ENCODE results near the gene BAHCC1.

BAHCC1 gene

GRCh38 chr17:81494626-81495377 is 99.5 kb downstream of the BAHCC1 start:
- H3K27me3 ChIP-seq (ENCODE audit: insufficient read depth, low read length) = peaks cover 29% of the 10 kb centered on the region
- no peak overlapping the region for H3K27ac ChIP-seq (ENCODE audit: low read length)
- H3K4me1 ChIP-seq (ENCODE audit: insufficient read depth, low read length) = peaks cover 10% of the 10 kb centered on the region; the same call in 1 of the 2 replicates
- H3K4me3 ChIP-seq (ENCODE audit: low read length) = no peak overlapping the region
- no peaks in the 10 kb centered on the region for H3K36me3 ChIP-seq (ENCODE audit: insufficient read depth, low read depth, low read length)
- no peak overlapping the region for H3K9ac ChIP-seq (ENCODE audit: low read depth, low read length)
- H3K9me3 ChIP-seq (ENCODE audit: insufficient read depth, low read depth, low read length) = no peaks in the 10 kb centered on the region

GRCh38 chr17:81498953-81499600 is 103.8 kb downstream of the BAHCC1 start:
- Histone ChIP-seq H3K27ac (ENCODE audit: low read length) (no peak overlapping the region), H3K9ac (ENCODE audit: low read depth, low read length) (no peak overlapping the region), H3K9me3 (ENCODE audit: insufficient read depth, low read depth, low read length) (no peaks in the 10 kb centered on the region), H3K4me3 (ENCODE audit: low read length) (no peak overlapping the region), H3K27me3 (ENCODE audit: insufficient read depth, low read length) (no peaks in the 10 kb centered on the region), H3K4me1 (ENCODE audit: insufficient read depth, low read length) (0 out of 2 replicates have a peak, but pooled peaks cover 2% of the 10 kb centered on the region), H3K36me3 (ENCODE audit: insufficient read depth, low read depth, low read length) (no peaks in the 10 kb centered on the region)

GRCh38 chr17:81499601-81499970 is 104.3 kb downstream of the BAHCC1 start:
- no peak overlapping the region for H3K27ac ChIP-seq (ENCODE audit: low read length)
- H3K4me3 ChIP-seq (ENCODE audit: low read length) = no peak overlapping the region
- H3K4me1 ChIP-seq (ENCODE audit: insufficient read depth, low read length) = 0 out of 2 replicates have a peak, but pooled peaks cover 2% of the 10 kb centered on the region
- H3K9ac ChIP-seq (ENCODE audit: low read depth, low read length) = no peak overlapping the region
- H3K9me3 ChIP-seq (ENCODE audit: insufficient read depth, low read depth, low read length) = no peaks in the 10 kb centered on the region
- H3K36me3 ChIP-seq (ENCODE audit: insufficient read depth, low read depth, low read length) = no peaks in the 10 kb centered on the region
- no peaks in the 10 kb centered on the region for H3K27me3 ChIP-seq (ENCODE audit: insufficient read depth, low read length)

GRCh38 chr17:81500047-81500446 is 104.8 kb downstream of the BAHCC1 start:
- Histone ChIP-seq H3K36me3 (ENCODE audit: insufficient read depth, low read depth, low read length) (no peaks in the 10 kb centered on the region), H3K9ac (ENCODE audit: low read depth, low read length) (no peak overlapping the region), H3K27ac (ENCODE audit: low read length) (no peak overlapping the region), H3K4me3 (ENCODE audit: low read length) (no peak overlapping the region), H3K4me1 (ENCODE audit: insufficient read depth, low read length) (0 out of 2 replicates have a peak, but pooled peaks cover 2% of the 10 kb centered on the region), H3K27me3 (ENCODE audit: insufficient read depth, low read length) (no peaks in the 10 kb centered on the region), H3K9me3 (ENCODE audit: insufficient read depth, low read depth, low read length) (no peaks in the 10 kb centered on the region)

GRCh38 chr17:81502471-81503017 is 107.3 kb downstream of the BAHCC1 start:
- H3K4me3 ChIP-seq (ENCODE audit: low read length) = no peak overlapping the region
- no peaks in the 10 kb centered on the region for H3K27me3 ChIP-seq (ENCODE audit: insufficient read depth, low read length)
- H3K36me3 ChIP-seq (ENCODE audit: insufficient read depth, low read depth, low read length) = no peaks in the 10 kb centered on the region
- H3K4me1 ChIP-seq (ENCODE audit: insufficient read depth, low read length) = 0 out of 2 replicates have a peak, but pooled peaks cover 2% of the 10 kb centered on the region
- no peaks in the 10 kb centered on the region for H3K9me3 ChIP-seq (ENCODE audit: insufficient read depth, low read depth, low read length)
- no peak overlapping the region for H3K9ac ChIP-seq (ENCODE audit: low read depth, low read length)
- no peak overlapping the region for H3K27ac ChIP-seq (ENCODE audit: low read length)

GRCh38 chr17:81503619-81504018 is 108.4 kb downstream of the BAHCC1 start:
- H3K36me3 ChIP-seq (ENCODE audit: insufficient read depth, low read depth, low read length) = peaks cover under 1% of the 10 kb centered on the region; the same call in 1 of the 2 replicates
- no peak overlapping the region for H3K9ac ChIP-seq (ENCODE audit: low read depth, low read length)
- H3K27me3 ChIP-seq (ENCODE audit: insufficient read depth, low read length) = no peaks in the 10 kb centered on the region
- H3K4me3 ChIP-seq (ENCODE audit: low read length) = no peak overlapping the region
- H3K4me1 ChIP-seq (ENCODE audit: insufficient read depth, low read length) = 0 out of 2 replicates have a peak, but pooled peaks cover 2% of the 10 kb centered on the region
- H3K27ac ChIP-seq (ENCODE audit: low read length) = no peak overlapping the region
- H3K9me3 ChIP-seq (ENCODE audit: insufficient read depth, low read depth, low read length) = no peaks in the 10 kb centered on the region

GRCh38 chr17:81508639-81509206 is 113.5 kb downstream of the BAHCC1 start:
- Histone ChIP-seq H3K27me3 (ENCODE audit: insufficient read depth, low read length) (no peaks in the 10 kb centered on the region), H3K4me3 (ENCODE audit: low read length) (peak overlapping the region; percentile 97; the same call in 1 of the 2 replicates), H3K4me1 (ENCODE audit: insufficient read depth, low read length) (no peaks in the 10 kb centered on the region), H3K27ac (ENCODE audit: low read length) (no peak overlapping the region), H3K36me3 (ENCODE audit: insufficient read depth, low read depth, low read length) (peaks cover 36% of the 10 kb centered on the region), H3K9ac (ENCODE audit: low read depth, low read length) (peak overlapping the region; percentile 93; the same call in 1 of the 2 replicates), H3K9me3 (ENCODE audit: insufficient read depth, low read depth, low read length) (peaks cover 10% of the 10 kb centered on the region; the same call in 1 of the 2 replicates)

- Histone ChIP-seq H3K27me3 (ENCODE audit: insufficient read depth, low read length) (no peaks in the 10 kb centered on the region), H3K4me3 (ENCODE audit: low read length) (peak overlapping the region; percentile 97), H3K9ac (ENCODE audit: low read depth, low read length) (peak overlapping the region; percentile 93), H3K9me3 (ENCODE audit: insufficient read depth, low read depth, low read length) (peaks cover 10% of the 10 kb centered on the region; the same call in 1 of the 2 replicates), H3K27ac (ENCODE audit: low read length) (no peak overlapping the region), H3K4me1 (ENCODE audit: insufficient read depth, low read length) (no peaks in the 10 kb centered on the region), H3K36me3 (ENCODE audit: insufficient read depth, low read depth, low read length) (peaks cover 36% of the 10 kb centered on the region)
These were observed 114.1 kb downstream of the BAHCC1 start for GRCh38 chr17:81509207-81509971.

- peaks cover 10% of the 10 kb centered on the region; the same call in 1 of the 2 replicates for H3K9me3 ChIP-seq (ENCODE audit: insufficient read depth, low read depth, low read length)
- H3K9ac ChIP-seq (ENCODE audit: low read depth, low read length) = peak overlapping the region; percentile 93
- peaks cover 36% of the 10 kb centered on the region for H3K36me3 ChIP-seq (ENCODE audit: insufficient read depth, low read depth, low read length)
- no peak overlapping the region for H3K27ac ChIP-seq (ENCODE audit: low read length)
- peak overlapping the region; percentile 97 for H3K4me3 ChIP-seq (ENCODE audit: low read length)
- H3K4me1 ChIP-seq (ENCODE audit: insufficient read depth, low read length) = no peaks in the 10 kb centered on the region
- H3K27me3 ChIP-seq (ENCODE audit: insufficient read depth, low read length) = no peaks in the 10 kb centered on the region
These were observed 114.9 kb downstream of the BAHCC1 start for GRCh38 chr17:81509972-81510784.

GRCh38 chr17:81510785-81511553 is 115.7 kb downstream of the BAHCC1 start:
- H3K27me3 ChIP-seq (ENCODE audit: insufficient read depth, low read length) = no peaks in the 10 kb centered on the region; the same call in 1 of the 2 replicates
- H3K9me3 ChIP-seq (ENCODE audit: insufficient read depth, low read depth, low read length) = peaks cover 10% of the 10 kb centered on the region; the same call in 1 of the 2 replicates
- H3K9ac ChIP-seq (ENCODE audit: low read depth, low read length) = peak overlapping the region; percentile 93
- H3K4me1 ChIP-seq (ENCODE audit: insufficient read depth, low read length) = 0 out of 2 replicates have a peak, but pooled peaks cover under 1% of the 10 kb centered on the region
- H3K27ac ChIP-seq (ENCODE audit: low read length) = peak overlapping the region; percentile 15
- H3K36me3 ChIP-seq (ENCODE audit: insufficient read depth, low read depth, low read length) = peaks cover 36% of the 10 kb centered on the region
- H3K4me3 ChIP-seq (ENCODE audit: low read length) = peak overlapping the region; percentile 97

All from iPS-20b (cell line).